GM19238 (cell line): ENCODE measurements around the gene LRFN2.

ENCODE experiments used
- DNase-seq: peaks from one replicate; pipeline ENCODE4 v3.0.0; 2011; ENCODE audit warnings: low spot score; ENCODE audit not compliant: insufficient read length

The LRFN2 gene

GRCh38 chr6:40379811-40380210 lies 207.4 kb downstream of the LRFN2 start:
- DNase-seq: no peak

GRCh38 chr6:40378725-40379074 lies 208.5 kb downstream of the LRFN2 start:
- DNase-seq: no peak

GRCh38 chr6:40378071-40378724 lies 209.0 kb downstream of the LRFN2 start:
- DNase-seq: no peak

- DNase-seq: no peak
These were observed 209.9 kb downstream of the LRFN2 start for GRCh38 chr6:40377173-40377806.

- no peak for DNase-seq
These were observed 211.0 kb downstream of the LRFN2 start for GRCh38 chr6:40376113-40376650.

- no peak for DNase-seq
These were observed 213.9 kb downstream of the LRFN2 start for GRCh38 chr6:40373267-40373666.

- DNase-seq: no peak
These were observed 215.5 kb downstream of the LRFN2 start for GRCh38 chr6:40371621-40372020.

- no peak for DNase-seq
These were observed 216.1 kb downstream of the LRFN2 start for GRCh38 chr6:40371095-40371494.

- no peak for DNase-seq
These were observed 217.3 kb downstream of the LRFN2 start for GRCh38 chr6:40369891-40370290.

- no peak for DNase-seq
These were observed 218.1 kb downstream of the LRFN2 start for GRCh38 chr6:40369042-40369441.

GRCh38 chr6:40362859-40363258 lies 224.3 kb downstream of the LRFN2 start:
- no peak for DNase-seq

- no peak for DNase-seq
These were observed 227.4 kb downstream of the LRFN2 start for GRCh38 chr6:40359808-40360207.

GRCh38 chr6:40358473-40359460 lies 228.4 kb downstream of the LRFN2 start:
- no peak for DNase-seq

- no peak for DNase-seq
These were observed 230.8 kb downstream of the LRFN2 start for GRCh38 chr6:40356242-40356910.

- DNase-seq: no peak
These were observed 231.6 kb downstream of the LRFN2 start for GRCh38 chr6:40355532-40355931.

GRCh38 chr6:40355066-40355465 lies 232.1 kb downstream of the LRFN2 start:
- DNase-seq: no peak

- DNase-seq: no peak
These were observed 233.2 kb downstream of the LRFN2 start for GRCh38 chr6:40353967-40354452.

- no peak for DNase-seq
These were observed 233.8 kb downstream of the LRFN2 start for GRCh38 chr6:40353197-40353966.

- DNase-seq: no peak
These were observed 234.5 kb downstream of the LRFN2 start for GRCh38 chr6:40352527-40353170.

- DNase-seq: no peak
These were observed 235.2 kb downstream of the LRFN2 start for GRCh38 chr6:40352006-40352405.
